MM.1S (cell line): ENCODE measurements around the gene ZNF565.

ENCODE experiments used
- CTCF ChIP-seq: fragments of 300-600 bp; sonication (generic); IDR thresholded peaks from 2 replicates; pipeline ENCODE4 v1.5.1; 2016; ENCODE audit warnings: antibody characterized with exemption, low read length, mixed read lengths
- EZH2phosphoT487 ChIP-seq: fragments of 300-600 bp; sonication (generic); IDR thresholded peaks from 2 replicates; pipeline ENCODE4 v1.6.1; 2018; ENCODE audit warnings: antibody characterized with exemption, low read length

DNA sequence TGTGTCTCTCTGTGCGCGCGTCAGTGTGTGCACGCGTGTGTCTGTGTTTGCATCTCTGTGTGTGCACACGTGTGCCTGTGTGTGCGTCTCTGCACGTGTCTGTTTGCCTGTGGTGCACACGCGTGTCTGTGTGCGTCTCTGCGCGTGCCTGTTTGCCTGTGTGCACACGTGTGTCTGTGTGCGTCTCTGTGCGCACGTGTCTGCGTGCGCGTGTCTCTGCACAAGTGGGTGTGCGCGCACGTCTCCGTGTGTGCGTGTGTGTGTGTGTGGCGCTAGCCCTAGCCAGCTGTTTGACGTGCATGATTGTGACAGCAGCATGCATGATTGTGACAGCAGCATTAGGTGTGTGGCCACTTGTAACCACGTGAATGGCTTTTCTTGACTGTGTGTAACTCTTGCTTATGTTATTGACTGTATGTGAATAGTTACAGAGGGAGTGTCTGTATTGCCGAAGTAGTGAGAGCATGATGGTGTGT is 31.6 kb upstream of the ZNF565 start:
- TF ChIP-seq CTCF: no peak
- TF ChIP-seq EZH2phosphoT487: no peak
